ENCODE measurements around the gene RAB11FIP4. TPM values are rescaled to one million over a fixed set of nuclear protein-coding genes. Genes with fewer than 3 reads are reported as not detected.

RAB11FIP4 gene
- total and polyA plus RNA-seq, 7 donors = 0.66 to 32.5 (median 1.8) TPM

GRCh38 chr17:31427684-31428083, 36.2 kb downstream of the RAB11FIP4 start:
- no peak for DNase-seq
- Histone ChIP-seq H3K4me3 (no peak overlapping the region), H3K27ac (no peak overlapping the region), H3K4me1 (no peaks in the 10 kb centered on the region), H3K36me3 (no peaks in the 10 kb centered on the region), H3K9me3 (no peaks in the 10 kb centered on the region), H3K27me3 (peaks cover 0 to 28% (median 13%) of the 10 kb centered on the region in 3 donors)
- TF ChIP-seq POLR2A (IDR thresholded peaks at IDR 0.05) (no peak), EP300 (IDR thresholded peaks at IDR 0.05) (no peak), POLR2AphosphoS5 (IDR thresholded peaks at IDR 0.05) (no peak), CTCF (IDR thresholded peaks at IDR 0.05) (no peak)
- intact Hi-C loops (cut with DNase I) = no loop called here
- 85% methylated on average over 4 of the region's 4 CpGs for WGBS, 2 donors

- WGBS, 2 donors = 69 to 80% methylated on average over 10 of the region's 10 CpGs
- Histone ChIP-seq H3K27me3 (peaks cover 0 to 28% (median 13%) of the 10 kb centered on the region in 3 donors), H3K27ac (no peak overlapping the region), H3K4me3 (no peak overlapping the region), H3K4me1 (no peaks in the 10 kb centered on the region), H3K36me3 (no peaks in the 10 kb centered on the region), H3K9me3 (no peaks in the 10 kb centered on the region)
- DNase-seq = no peak
- intact Hi-C loops (cut with DNase I) = no loop called here
- TF ChIP-seq CTCF (IDR thresholded peaks at IDR 0.05) (no peak), POLR2AphosphoS5 (IDR thresholded peaks at IDR 0.05) (no peak), POLR2A (IDR thresholded peaks at IDR 0.05) (no peak), EP300 (IDR thresholded peaks at IDR 0.05) (no peak)
Observed at GRCh38 chr17:31428111-31428510, 36.6 kb downstream of the RAB11FIP4 start.

GRCh38 chr17:31428512-31428911, 37.0 kb downstream of the RAB11FIP4 start:
- Histone ChIP-seq H3K27ac (no peak overlapping the region), H3K4me1 (no peaks in the 10 kb centered on the region), H3K36me3 (no peaks in the 10 kb centered on the region), H3K9me3 (no peaks in the 10 kb centered on the region), H3K4me3 (no peak overlapping the region), H3K27me3 (peaks cover 0 to 28% (median 13%) of the 10 kb centered on the region in 3 donors)
- TF ChIP-seq POLR2AphosphoS5 (IDR thresholded peaks at IDR 0.05) (no peak), EP300 (IDR thresholded peaks at IDR 0.05) (no peak), CTCF (IDR thresholded peaks at IDR 0.05) (no peak), POLR2A (IDR thresholded peaks at IDR 0.05) (no peak)
- WGBS, 2 donors = 97% methylated on average over 4 of the region's 4 CpGs
- no peak for DNase-seq
- intact Hi-C loops (cut with DNase I) = no loop called here

GRCh38 chr17:31431098-31431851, 39.8 kb downstream of the RAB11FIP4 start:
- Histone ChIP-seq H3K4me1 (no peaks in the 10 kb centered on the region), H3K36me3 (no peaks in the 10 kb centered on the region), H3K4me3 (no peak overlapping the region), H3K9me3 (no peaks in the 10 kb centered on the region), H3K27me3 (peaks cover 0 to 18% (median 13%) of the 10 kb centered on the region in 3 donors), H3K27ac (no peak overlapping the region)
- intact Hi-C loops (cut with DNase I) = no loop called here
- TF ChIP-seq CTCF (IDR thresholded peaks at IDR 0.05) = no peak
- TF ChIP-seq POLR2AphosphoS5 (IDR thresholded peaks at IDR 0.05) = no peak
- TF ChIP-seq EP300 (IDR thresholded peaks at IDR 0.05) = no peak
- no peak for TF ChIP-seq POLR2A (IDR thresholded peaks at IDR 0.05)
- no peak for DNase-seq
- WGBS, 2 donors = 16 to 56% methylated on average over 12 of the region's 12 CpGs
